NCI-H82 (cell line): Measurements from ENCODE around the gene TEAD4.

Experiments
- DNase-seq: peaks from one replicate; lab custom pipeline; 2025; lab: John Stamatoyannopoulos, UW

TEAD4 gene

GRCh38 chr12:2959192-2959504 is at the start of gene TEAD4:
TEAD4 (plus strand) TSS chr12:2959397.
- DNase-seq = peak; percentile 89

DNA sequence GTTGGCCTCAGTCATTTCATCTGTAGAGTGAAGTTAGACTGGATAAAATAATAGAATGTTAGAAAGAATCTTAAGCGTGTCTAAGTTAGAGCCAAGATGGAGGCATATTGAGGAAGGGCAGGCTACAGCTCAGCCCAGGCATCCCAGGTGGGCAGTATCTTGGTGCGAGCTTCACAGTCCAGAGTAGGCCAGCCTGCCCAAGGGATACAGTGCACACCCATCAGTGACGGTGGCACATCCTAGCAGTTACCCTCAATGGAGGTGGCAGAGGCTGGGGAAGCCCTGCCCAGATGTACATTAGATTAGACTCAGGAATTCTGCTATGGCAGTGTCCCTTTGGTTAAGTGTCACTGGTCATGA is 47.0 kb upstream of the TEAD4 start:
- no peak for DNase-seq

GRCh38 chr12:2919249-2919648 is 39.9 kb upstream of the TEAD4 start:
- DNase-seq = no peak

GRCh38 chr12:2922329-2922728 is 36.9 kb upstream of the TEAD4 start:
- no peak for DNase-seq

DNA sequence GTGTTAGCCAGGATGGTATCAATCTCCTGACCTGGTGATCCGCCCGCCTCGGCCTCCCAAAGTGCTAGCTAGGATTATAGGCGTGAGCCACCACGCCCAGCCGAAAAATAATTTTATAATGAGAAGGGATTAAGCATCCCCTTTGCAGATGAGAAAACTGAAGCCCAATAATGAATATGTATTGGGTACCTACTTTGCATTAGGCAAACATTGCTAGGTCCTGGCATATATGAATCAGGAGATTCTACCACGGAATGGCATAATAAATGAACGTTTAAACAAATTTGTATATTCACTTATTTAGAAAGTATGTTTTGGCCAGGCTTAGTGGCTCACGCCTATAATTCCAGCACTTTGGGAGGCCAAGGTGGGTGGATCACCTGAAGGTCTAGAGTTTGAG is 36.1 kb upstream of the TEAD4 start:
- DNase-seq = no peak

DNA sequence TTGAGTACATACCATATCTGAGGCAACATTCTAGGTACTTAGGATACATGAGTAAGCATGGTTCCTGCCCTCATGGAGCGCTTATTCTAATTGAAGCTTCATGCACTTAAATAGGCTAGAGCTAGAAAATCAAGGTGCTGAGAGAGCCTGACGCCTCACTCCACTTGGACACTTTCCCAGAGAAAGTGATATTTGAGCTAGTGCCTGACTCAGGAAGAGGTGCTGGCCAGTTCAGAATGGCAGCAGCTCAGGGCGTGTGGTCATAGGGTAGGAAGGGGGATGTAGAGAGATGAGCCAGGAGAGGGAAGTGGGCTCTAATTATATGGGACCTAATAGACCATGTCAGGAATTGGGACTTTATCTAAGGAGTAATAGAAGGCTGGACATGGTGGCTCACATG is 35.2 kb upstream of the TEAD4 start:
- DNase-seq = no peak

- no peak for DNase-seq
Measured at GRCh38 chr12:2925322-2925995, 33.7 kb upstream of the TEAD4 start.

DNA sequence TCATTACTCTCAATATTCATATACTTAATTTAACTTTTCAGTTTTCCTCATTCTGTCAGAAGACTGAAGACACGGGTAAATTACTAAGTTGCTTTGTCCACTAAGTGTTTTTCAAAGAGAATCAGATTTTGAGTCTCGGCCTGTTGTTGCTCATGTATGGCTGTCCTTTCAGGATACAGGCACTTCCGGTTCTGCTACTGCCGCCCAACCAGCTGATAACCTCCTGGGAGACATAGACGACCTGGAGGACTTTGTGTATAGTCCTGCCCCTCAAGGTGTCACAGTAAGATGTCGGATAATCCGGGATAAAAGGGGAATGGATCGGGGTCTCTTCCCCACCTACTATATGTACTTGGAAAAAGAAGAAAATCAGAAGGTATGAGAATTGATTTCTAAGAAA is 28.3 kb upstream of the TEAD4 start:
- no peak for DNase-seq

GRCh38 chr12:2933586-2933985 is 25.6 kb upstream of the TEAD4 start:
- no peak for DNase-seq

DNA sequence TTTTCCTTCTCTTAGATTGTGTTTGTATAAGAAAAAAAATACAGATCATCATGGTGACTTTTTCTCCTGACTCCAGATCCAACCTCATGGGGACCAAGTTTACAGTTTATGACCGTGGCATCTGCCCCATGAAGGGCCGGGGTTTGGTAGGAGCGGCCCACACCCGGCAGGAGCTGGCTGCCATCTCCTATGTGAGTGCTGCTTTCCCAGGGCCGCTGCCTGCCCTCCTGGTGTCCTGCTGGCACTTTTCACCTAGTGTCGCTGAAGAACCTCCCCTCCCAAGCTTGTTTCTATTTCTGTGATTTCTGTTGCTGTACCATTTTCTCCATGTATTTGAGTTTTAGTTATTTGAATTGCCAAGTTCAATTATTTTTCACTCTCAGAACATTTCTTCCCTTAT is 24.8 kb upstream of the TEAD4 start:
- no peak for DNase-seq

DNA sequence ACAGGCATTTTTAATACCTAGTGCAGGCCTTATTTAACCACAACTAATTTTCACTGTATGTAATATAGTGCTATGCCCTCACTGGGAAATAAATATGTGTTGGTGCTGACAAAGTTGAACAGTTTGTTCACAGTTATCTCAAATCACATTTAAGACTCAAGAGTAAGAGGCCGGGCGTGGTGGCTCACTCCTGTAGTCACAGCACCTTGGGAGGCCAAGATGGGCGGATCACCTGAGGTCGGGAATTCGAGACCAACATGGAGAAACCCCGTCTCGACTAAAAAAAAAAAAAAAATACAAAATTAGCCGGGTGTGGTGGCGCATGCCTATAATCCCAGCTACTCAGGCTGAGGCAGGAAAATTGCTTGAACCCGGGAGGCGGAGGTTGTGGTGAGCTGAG is 22.9 kb upstream of the TEAD4 start:
- no peak for DNase-seq

DNA sequence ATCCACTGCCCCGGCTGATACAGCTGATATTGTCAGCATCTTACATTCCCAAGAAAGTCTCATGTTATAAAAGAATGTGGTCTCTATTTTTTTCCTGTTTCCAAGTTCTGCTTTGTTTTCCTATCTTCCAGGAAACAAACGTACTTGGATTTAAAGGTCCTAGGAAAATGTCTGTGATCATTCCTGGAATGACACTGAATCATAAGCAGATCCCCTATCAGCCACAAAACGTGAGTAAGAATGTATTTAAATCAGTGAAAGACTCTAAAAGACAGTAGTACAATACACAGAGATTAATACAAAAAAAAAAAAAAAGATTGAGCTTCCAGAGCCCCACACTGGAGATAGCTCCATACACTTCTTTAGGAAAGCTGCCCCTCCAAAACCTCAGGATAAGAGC is 21.7 kb upstream of the TEAD4 start:
- DNase-seq = no peak

DNA sequence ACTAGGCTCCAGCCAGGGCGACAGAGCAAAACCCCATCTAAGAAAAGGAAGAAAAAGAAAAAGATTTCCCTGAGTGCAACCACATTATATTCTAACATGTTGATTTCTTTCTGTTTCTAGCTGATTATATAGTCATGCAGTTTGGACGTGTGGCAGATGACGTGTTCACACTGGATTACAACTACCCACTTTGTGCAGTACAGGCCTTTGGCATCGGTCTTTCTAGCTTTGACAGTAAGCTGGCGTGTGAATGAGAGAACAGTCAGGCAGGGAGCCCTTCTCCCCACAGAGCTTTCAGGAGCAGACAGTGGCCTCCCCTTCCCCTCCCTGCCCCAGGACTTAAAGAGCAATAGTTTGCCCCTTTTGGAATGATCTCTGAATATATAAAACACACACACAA is 20.0 kb upstream of the TEAD4 start:
- no peak for DNase-seq

DNA sequence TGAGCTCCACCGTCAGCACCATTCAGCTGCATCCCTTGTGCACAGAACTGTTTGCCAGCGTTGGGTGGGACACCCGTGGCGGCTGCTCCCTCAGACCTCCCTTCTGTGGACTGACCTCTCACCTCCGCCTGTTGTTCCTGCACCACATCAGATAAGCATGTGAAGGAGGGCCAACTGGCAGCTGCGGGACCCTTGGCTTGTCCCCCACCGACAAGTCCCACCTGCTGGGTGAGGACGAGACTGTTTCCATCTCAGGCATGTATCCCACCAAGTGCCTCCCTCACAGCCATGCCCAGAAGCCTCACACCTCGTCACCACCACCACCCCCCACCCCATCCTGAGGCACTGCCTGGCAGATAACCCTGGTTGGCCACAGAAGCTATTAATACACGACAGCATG is 18.6 kb upstream of the TEAD4 start:
- DNase-seq = no peak

- DNase-seq = no peak
Measured at GRCh38 chr12:2941524-2941923, 17.7 kb upstream of the TEAD4 start.

DNA sequence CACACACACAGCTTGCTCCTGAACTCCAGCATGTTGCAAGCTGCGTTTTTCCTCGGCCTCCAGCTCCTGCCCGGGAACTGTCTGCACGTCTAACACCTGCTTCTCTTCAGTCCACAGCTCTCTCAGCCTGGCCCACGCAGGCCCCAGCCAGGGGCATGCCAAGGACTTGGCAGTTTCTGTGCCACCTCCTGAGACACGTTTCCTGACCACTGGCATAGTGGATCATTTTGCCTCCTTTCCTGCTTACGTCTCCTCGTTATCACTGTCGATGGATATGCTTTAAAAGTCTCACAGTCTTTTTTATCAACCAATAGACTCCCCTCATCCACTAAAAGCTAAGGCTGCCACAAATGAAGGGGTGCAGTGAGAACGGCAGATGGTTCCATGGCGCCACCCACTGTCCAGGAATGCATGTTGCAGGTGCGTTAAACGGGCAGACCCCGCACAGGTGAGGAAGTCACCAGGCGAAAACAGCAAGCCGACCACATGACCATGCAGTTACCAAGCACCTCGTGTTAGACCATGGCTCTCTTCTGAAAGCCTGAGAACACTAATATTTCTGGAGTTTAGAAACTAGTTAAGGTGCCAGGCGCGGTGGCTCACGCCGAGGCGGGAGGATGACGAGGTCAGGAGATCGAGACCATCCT is 14.7 kb upstream of the TEAD4 start:
- peak; percentile 59 for DNase-seq

GRCh38 chr12:2949411-2949810 is 9.8 kb upstream of the TEAD4 start:
- no peak for DNase-seq

DNA sequence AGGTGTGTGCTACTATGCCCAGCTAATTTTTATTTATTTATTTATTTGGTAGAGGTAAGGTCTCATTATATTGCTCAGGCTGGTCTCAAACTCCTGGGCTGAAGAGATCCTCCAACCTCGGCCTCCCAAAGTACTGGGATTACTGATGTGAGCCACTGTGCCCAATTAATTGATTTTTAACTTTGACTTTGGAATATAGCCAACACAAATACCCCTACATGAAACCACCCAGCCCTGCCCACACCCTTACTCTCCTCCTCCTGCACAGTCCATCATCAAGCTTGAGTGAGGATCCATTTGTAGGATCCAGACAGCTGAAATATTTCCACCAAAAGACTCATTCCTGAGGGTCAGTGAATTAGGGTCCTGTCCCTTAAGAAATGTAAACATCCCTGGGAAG is 3.3 kb upstream of the TEAD4 start:
- DNase-seq = no peak

- no peak for DNase-seq
Measured at GRCh38 chr12:2957816-2958431, 1.3 kb upstream of the TEAD4 start.

DNA sequence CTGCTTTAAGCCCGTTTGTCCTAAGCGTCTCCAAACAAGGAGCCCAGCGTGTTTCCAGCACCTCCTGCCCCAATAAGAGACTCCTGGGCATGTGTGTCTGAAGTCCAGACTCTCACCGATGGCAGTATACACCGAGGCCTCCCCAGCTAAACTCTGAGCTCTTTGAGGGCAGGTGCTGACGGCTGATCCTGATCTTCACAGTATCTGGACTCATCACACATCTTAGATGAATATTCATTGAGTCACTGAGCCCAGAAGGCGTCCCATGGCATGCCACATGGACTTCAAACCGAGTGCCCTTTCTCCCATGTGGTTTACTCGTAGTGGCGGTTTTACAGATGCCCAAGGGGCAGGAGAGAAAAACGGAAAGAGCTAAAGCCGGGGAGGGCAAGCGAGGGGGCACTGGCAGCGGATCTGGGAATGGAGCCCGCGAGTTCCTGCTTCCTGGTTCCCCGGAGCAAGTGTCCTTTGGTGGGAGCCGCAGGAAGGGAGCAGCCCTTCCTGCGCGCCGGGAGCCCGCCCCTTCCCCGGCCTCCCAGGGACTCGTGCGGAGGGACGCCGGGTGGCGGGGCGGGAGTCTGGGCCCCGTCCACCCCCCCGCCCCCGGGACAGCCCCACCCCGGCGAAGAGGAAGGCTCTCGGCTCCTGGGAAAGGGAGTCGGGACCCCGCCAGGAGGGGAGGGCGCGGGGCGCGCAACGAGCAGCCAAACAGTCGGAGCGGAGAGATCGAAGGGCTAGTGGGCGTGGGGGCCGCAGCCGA is 585 bp upstream of the TEAD4 start:
- peak; percentile 89 for DNase-seq

DNA sequence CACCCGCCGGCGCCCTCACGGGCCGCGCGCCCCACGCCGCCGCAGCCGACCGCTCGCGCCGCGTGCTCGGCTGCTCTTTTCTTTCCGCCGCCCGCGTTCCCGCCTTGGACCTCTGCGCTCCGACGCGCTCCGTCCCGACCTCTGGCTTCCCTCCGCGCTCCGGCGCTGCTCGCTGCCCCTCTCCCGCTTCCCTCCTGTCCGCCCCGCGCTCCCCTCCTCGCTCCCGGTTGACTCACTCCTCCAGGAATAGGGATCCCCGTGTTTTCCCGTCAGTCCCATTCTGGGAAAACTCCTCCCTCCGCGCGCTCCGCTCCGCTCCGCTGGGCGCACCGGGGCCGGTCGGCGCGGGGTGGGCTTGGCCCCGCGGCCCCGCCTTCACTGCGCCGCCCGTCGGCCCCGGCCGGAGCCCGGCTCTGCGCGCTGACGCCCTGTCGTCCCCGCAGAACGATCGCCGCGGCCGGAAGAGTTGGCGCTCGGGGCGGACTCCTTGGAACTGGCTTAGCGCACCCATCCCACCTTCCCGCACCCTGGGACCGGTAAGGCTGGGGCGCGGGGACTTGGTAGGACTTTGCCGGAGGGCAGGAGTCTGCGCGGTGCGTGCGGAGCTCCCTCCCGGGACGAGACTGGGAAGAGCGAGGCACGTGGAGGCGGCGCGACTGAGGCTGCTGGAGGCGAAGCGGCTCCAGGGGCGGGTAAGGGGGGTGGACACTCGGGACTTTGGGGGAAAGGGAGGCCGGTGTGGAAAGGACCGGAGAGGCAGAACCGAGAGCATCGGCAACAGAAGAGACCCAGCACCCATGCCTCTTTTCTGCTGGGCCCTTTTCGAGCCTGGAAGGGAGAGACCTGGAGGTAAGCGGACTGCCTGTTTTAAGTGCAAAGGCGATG is 550 bp downstream of the TEAD4 start:
- peak; percentile 79 for DNase-seq

DNA sequence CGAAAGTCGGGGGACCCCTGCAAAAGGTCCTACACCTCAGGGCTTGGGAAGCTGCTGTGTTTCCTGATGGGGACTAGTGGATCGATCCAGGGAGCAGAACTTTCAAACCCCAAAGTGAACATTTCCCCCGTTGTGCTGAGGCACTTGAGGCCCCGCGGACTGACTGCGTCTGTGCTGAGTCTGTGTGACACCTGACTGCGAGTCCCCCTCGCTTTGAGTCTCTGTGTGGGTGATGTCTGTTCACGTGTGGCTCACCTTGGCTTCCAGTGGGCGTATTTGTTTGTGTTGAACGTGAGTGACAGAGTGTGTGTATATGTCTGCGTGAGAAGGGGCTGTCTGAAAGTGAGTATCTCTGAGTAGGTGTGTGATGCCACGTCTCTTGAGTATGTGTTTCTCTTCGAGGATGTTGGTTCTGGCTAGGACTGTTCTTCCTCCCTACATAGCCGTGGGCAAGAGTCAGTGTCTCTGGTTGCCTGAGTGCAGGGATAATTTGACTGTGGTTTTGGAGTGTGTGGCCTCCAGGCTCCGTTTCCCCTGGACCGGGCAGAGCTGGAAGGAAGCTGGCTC is 1.3 kb downstream of the TEAD4 start:
- peak; percentile 62 for DNase-seq
